ENCODE data around the gene ROR2. TPM values are rescaled to one million over a fixed set of nuclear protein-coding genes. Genes with fewer than 3 reads are reported as not detected.
"Not testable (repeated sequence)": the region's sequence is repeated elsewhere in the genome, so short reads cannot be mapped to it uniquely, and the experiment has no call there.

ROR2 gene
- total RNA-seq, 1 experiment from 2014 or later: 0.84 TPM

DNA sequence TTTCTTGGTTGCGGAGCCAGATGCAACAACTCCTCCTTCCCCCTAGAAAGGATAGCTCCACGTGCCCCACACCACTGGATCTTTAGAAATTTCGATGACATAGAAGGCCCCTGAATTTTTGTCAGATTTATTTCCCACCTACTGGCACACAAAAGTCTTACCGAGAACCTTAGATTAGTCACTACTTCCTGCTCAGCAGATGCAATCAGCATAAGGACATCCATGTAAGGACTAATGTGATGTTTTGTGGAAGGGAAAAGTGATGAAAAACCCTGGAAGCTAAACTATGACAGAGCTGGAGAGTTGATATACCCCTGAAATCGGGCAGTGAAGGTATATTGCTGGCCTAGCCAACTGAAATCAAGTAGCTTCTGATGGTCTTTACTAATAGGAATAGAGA lies 400.9 kb downstream of the ROR2 start:
- intact Hi-C loops (cut with micrococcal nuclease): no loop called here
- no peak overlapping the region for H3K27ac Mint-ChIP-seq (ENCODE audit: low read depth, unreplicated experiment)
- ChIA-PET POLR2A (no interaction called here), CTCF (interaction anchor here (0.7 kb wide), 1 partner anchor 21 kb away, joined by 3 read pairs; no protein-coding TSS in a partner anchor)
- no peak for DNase-seq (ENCODE audit: unreplicated experiment)
- H3K4me1 Mint-ChIP-seq (ENCODE audit: insufficient read depth, unreplicated experiment): peaks cover 5% of the 10 kb centered on the region
- no peak for TF ChIP-seq CTCF (IDR thresholded peaks at IDR 0.05; ENCODE audit: unreplicated experiment)
- H3K36me3 Mint-ChIP-seq (ENCODE audit: insufficient read depth, unreplicated experiment): no peaks in the 10 kb centered on the region
- BruUV-seq (replicated peaks): no TSS peak
- no peaks in the 10 kb centered on the region for H3K27me3 Mint-ChIP-seq (ENCODE audit: insufficient read depth, unreplicated experiment)
- H3K9me3 Mint-ChIP-seq (ENCODE audit: unreplicated experiment): no peaks in the 10 kb centered on the region
- no peak overlapping the region for H3K4me3 Mint-ChIP-seq (ENCODE audit: unreplicated experiment)

DNA sequence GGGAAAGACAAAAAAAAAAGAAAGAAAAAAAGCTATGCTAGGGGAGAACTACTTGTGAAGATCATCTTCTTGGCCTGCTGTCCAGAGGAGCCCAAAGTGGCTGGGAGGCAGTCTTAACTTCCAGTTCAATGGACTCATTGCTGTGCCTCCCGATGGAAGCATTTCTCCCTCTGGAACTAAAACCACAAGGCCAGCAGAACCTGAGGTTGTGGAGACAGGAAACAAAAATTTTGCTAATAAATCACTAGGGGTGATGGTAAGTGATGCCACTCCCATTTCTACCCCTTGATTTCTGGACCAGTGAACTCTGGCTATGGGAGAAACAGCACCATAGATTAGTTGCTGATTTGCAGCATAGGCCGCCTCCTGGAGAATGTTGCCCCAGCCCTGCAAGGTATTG lies 402.9 kb downstream of the ROR2 start:
- Mint-ChIP-seq H3K4me3 (ENCODE audit: unreplicated experiment) (no peak overlapping the region), H3K4me1 (ENCODE audit: insufficient read depth, unreplicated experiment) (peaks cover 6% of the 10 kb centered on the region), H3K27me3 (ENCODE audit: insufficient read depth, unreplicated experiment) (no peaks in the 10 kb centered on the region), H3K36me3 (ENCODE audit: insufficient read depth, unreplicated experiment) (no peaks in the 10 kb centered on the region), H3K9me3 (ENCODE audit: unreplicated experiment) (peaks cover 9% of the 10 kb centered on the region), H3K27ac (ENCODE audit: low read depth, unreplicated experiment) (peak overlapping the region; percentile 52)
- ChIA-PET CTCF (interaction anchor here (0.6 to 1.0 kb wide), 4 partner anchors 16 to 209 kb away, joined by 3 to 5 read pairs (median 3); no protein-coding TSS in a partner anchor), POLR2A (interaction anchor here (1.4 kb wide), 1 partner anchor 11 kb away, joined by 4 read pairs; no protein-coding TSS in a partner anchor)
- no peak for TF ChIP-seq CTCF (IDR thresholded peaks at IDR 0.05; ENCODE audit: unreplicated experiment)
- BruUV-seq (replicated peaks): no TSS peak
- DNase-seq (ENCODE audit: unreplicated experiment): no peak
- intact Hi-C loops (cut with micrococcal nuclease): no loop called here

- peak; percentile 47 for DNase-seq (ENCODE audit: unreplicated experiment)
- Mint-ChIP-seq H3K27ac (ENCODE audit: low read depth, unreplicated experiment) (peak overlapping the region; percentile 52), H3K4me3 (ENCODE audit: unreplicated experiment) (no peak overlapping the region), H3K4me1 (ENCODE audit: insufficient read depth, unreplicated experiment) (peaks cover 11% of the 10 kb centered on the region), H3K36me3 (ENCODE audit: insufficient read depth, unreplicated experiment) (no peaks in the 10 kb centered on the region), H3K9me3 (ENCODE audit: unreplicated experiment) (peaks cover 9% of the 10 kb centered on the region), H3K27me3 (ENCODE audit: insufficient read depth, unreplicated experiment) (no peaks in the 10 kb centered on the region)
- intact Hi-C loops (cut with micrococcal nuclease): no loop called here
- BruUV-seq (replicated peaks): no TSS peak
- CTCF ChIA-PET: interaction anchor here (0.6 to 1.0 kb wide), 4 partner anchors 16 to 210 kb away, joined by 3 to 5 read pairs (median 3); no protein-coding TSS in a partner anchor
- no peak for TF ChIP-seq CTCF (IDR thresholded peaks at IDR 0.05; ENCODE audit: unreplicated experiment)
- POLR2A ChIA-PET: interaction anchor here (1.4 kb wide), 1 partner anchor 10 kb away, joined by 4 read pairs; no protein-coding TSS in a partner anchor
Observed at GRCh38 chr9:91546574-91546973, 403.5 kb downstream of the ROR2 start.

GRCh38 chr9:91541734-91542133 lies 408.3 kb downstream of the ROR2 start:
- TF ChIP-seq CTCF (IDR thresholded peaks at IDR 0.05; ENCODE audit: unreplicated experiment): no peak
- no peaks in the 10 kb centered on the region for H3K36me3 Mint-ChIP-seq (ENCODE audit: insufficient read depth, unreplicated experiment)
- H3K4me3 Mint-ChIP-seq (ENCODE audit: unreplicated experiment): no peak overlapping the region
- H3K9me3 Mint-ChIP-seq (ENCODE audit: unreplicated experiment): peaks cover 9% of the 10 kb centered on the region
- no peaks in the 10 kb centered on the region for H3K27me3 Mint-ChIP-seq (ENCODE audit: insufficient read depth, unreplicated experiment)
- ChIA-PET POLR2A (no interaction called here), CTCF (interaction anchor here (0.6 to 0.7 kb wide), 2 partner anchors 109 to 1635 kb away, joined by 4 to 6 read pairs; no protein-coding TSS in a partner anchor)
- BruUV-seq (replicated peaks): no TSS peak
- DNase-seq (ENCODE audit: unreplicated experiment): no peak
- intact Hi-C loops (cut with micrococcal nuclease): no loop called here
- no peak overlapping the region for H3K27ac Mint-ChIP-seq (ENCODE audit: low read depth, unreplicated experiment)
- H3K4me1 Mint-ChIP-seq (ENCODE audit: insufficient read depth, unreplicated experiment): peaks cover 10% of the 10 kb centered on the region

GRCh38 chr9:91540506-91540905 lies 409.5 kb downstream of the ROR2 start:
- not testable (repeated sequence) for BruUV-seq (replicated peaks); DNase-seq (ENCODE audit: unreplicated experiment)

More at GRCh38 chr9:91540506-91540905, 409.5 kb downstream of the ROR2 start:
- H3K4me3 Mint-ChIP-seq (ENCODE audit: unreplicated experiment); intact Hi-C loops (cut with micrococcal nuclease); H3K36me3 Mint-ChIP-seq (ENCODE audit: insufficient read depth, unreplicated experiment); CTCF ChIA-PET; H3K27ac Mint-ChIP-seq (ENCODE audit: low read depth, unreplicated experiment); POLR2A ChIA-PET; H3K9me3 Mint-ChIP-seq (ENCODE audit: unreplicated experiment); H3K27me3 Mint-ChIP-seq (ENCODE audit: insufficient read depth, unreplicated experiment): not testable (repeated sequence)
- H3K4me1 Mint-ChIP-seq (ENCODE audit: insufficient read depth, unreplicated experiment): peaks cover 17% of the 10 kb centered on the region
